K562 (cell line): ENCODE measurements around the gene SLC25A18. TPM values are rescaled to one million over a fixed set of nuclear protein-coding genes. Genes with fewer than 3 reads are reported as not detected.
A peak's percentile ranks its signal among the peaks of the same experiment; 100 is the strongest.

ENCODE experiments used
- HEY1 ChIP-seq: fragments of 250-450 bp; sonication (Bioruptor Pico); IDR thresholded peaks from 2 replicates; pipeline ENCODE4 v1.5.0; 2020; ENCODE audit warnings: mild to moderate bottlenecking, moderate library complexity, borderline replicate concordance
- NR1H2 ChIP-seq: sonication (generic); formaldehyde crosslinking; IDR thresholded peaks from 2 replicates; pipeline ENCODE4 v1.4.0; 2020; ENCODE audit warnings: mild to moderate bottlenecking, missing genetic modification reagents
- RBBP5 ChIP-seq: fragments of 200-600 bp; sonication (generic); IDR thresholded peaks from 2 replicates; pipeline ENCODE4 v1.6.1; 2012; ENCODE audit warnings: borderline replicate concordance, mild to moderate bottlenecking, low read length, control low read depth, inconsistent platforms; ENCODE audit not compliant: insufficient read depth, poor library complexity, severe bottlenecking
- SREBF2 ChIP-seq: sonication (generic); formaldehyde crosslinking; IDR thresholded peaks from 2 replicates; pipeline ENCODE4 v1.4.0; 2020; ENCODE audit warnings: mild to moderate bottlenecking, missing genetic modification reagents
- TCF3 ChIP-seq: sonication (generic); formaldehyde crosslinking; IDR thresholded peaks from 2 replicates; pipeline ENCODE4 v1.4.0; 2020; ENCODE audit warnings: mild to moderate bottlenecking, missing genetic modification reagents
- polyA plus RNA-seq, 8 experiments: library from polyadenylated mRNA; depleted of rRNA in 4 of 8; stranded (reverse) in 5 of 8; unstranded in 3 of 8; fragments of >200 nt; fragmentation: Nextera tagmentation in 2 of 8; fragmentation: Illumina TruSeq in 1 of 8; extraction: Ambion mirVana in 2 of 8; extraction: Trizol in 1 of 8; gene quantifications; 2 replicates each; pipeline versions ENCODE4 v1.2.1 to v1.2.3, GENCODE V29; 2011 to 2014; ENCODE audit warnings: inconsistent platforms in 1 of 8, missing spikeins in 1 of 8
- total RNA-seq, 7 experiments: library from RNA; depleted of rRNA in 6 of 7; stranded (reverse); fragments of >200 nt in 6 of 7; fragmentation: Illumina TruSeq in 2 of 7; extraction: Trizol in 2 of 7; gene quantifications; 2 replicates each; pipeline versions ENCODE4 v1.2.1 to v1.2.3, GENCODE V29; 2011 to 2021; ENCODE audit warnings: low replicate concordance in 1 of 7
- TF ChIP-seq, protein P1 (sequence below): fragments of 450-650 bp; IDR thresholded peaks from 2 replicates; pipeline ENCODE4 v1.6.1; 2016; ENCODE audit warnings: low read depth
- TF ChIP-seq, protein P2 (sequence below): fragments of 450-650 bp; formaldehyde crosslinking; conservative IDR thresholded peaks from 2 replicates; pipeline ENCODE4 v1.4.0; 2022; ENCODE audit warnings: mild to moderate bottlenecking, missing genetic modification characterization
- TF ChIP-seq, protein P3 (sequence below): IDR thresholded peaks from 3 replicates; pipeline ENCODE4 v1.6.1; 2011; ENCODE audit warnings: borderline replicate concordance, mild to moderate bottlenecking; ENCODE audit not compliant: insufficient read length, insufficient read depth
- TF ChIP-seq, protein P4 (sequence below): fragments of 450-650 bp; IDR thresholded peaks from 2 replicates; pipeline ENCODE4 v1.6.1; 2017; ENCODE audit warnings: antibody characterized with exemption
- TF ChIP-seq, protein P5 (sequence below): sonication (generic); formaldehyde crosslinking; IDR thresholded peaks from 2 replicates; pipeline ENCODE4 v1.9.0; 2022; ENCODE audit warnings: mild to moderate bottlenecking, missing genetic modification reagents
- TF ChIP-seq, protein P6 (sequence below): fragments of 250-450 bp; sonication (Bioruptor Pico); IDR thresholded peaks from 2 replicates; pipeline ENCODE4 v1.8.0; 2021; ENCODE audit warnings: mild to moderate bottlenecking, moderate library complexity

Gene SLC25A18
- total and polyA plus RNA-seq, 9 of the 15 experiments (the other 6 are each of a cell fraction or from before 2014, with no cell fraction given), result 0.04 TPM; not detected in 8

DNA sequence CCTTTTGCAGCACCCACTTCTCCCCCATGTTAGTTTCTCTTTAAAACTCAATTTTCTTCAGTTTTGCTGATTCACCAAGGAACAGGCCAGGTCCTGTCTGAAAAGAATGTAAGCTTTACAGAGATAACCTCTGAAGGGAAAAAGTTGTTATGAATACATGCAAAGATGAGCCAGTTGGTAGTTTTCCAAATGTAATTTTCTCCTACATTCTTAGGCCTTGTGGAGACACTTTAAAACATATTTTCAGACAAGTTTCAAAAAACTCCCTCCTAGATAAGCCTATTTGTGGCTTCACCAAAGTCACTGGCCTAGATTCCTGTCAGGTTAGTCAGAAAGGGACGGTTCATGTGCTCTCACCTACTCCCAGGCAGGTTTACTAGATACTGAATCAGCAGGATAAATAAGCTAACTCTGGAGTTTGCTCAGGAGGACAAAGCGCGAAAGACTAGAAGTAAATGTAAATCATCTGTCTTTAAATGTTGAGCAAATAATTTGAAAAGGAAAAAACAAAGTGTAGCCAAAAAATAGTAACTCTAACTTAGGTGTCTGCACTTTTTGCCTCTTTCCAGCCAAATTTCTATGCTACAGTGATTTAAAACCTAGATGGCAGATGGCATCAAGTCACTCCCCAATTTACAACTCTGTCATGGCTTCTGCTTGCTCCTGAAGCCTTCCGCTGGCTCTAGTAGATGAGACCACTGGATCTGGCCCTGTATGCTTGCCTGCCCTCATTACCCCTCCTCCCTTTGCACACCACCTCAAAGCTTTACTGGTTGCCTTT, 70.1 kb downstream of the SLC25A18 start (continued):
- TF ChIP-seq, protein P1, sequence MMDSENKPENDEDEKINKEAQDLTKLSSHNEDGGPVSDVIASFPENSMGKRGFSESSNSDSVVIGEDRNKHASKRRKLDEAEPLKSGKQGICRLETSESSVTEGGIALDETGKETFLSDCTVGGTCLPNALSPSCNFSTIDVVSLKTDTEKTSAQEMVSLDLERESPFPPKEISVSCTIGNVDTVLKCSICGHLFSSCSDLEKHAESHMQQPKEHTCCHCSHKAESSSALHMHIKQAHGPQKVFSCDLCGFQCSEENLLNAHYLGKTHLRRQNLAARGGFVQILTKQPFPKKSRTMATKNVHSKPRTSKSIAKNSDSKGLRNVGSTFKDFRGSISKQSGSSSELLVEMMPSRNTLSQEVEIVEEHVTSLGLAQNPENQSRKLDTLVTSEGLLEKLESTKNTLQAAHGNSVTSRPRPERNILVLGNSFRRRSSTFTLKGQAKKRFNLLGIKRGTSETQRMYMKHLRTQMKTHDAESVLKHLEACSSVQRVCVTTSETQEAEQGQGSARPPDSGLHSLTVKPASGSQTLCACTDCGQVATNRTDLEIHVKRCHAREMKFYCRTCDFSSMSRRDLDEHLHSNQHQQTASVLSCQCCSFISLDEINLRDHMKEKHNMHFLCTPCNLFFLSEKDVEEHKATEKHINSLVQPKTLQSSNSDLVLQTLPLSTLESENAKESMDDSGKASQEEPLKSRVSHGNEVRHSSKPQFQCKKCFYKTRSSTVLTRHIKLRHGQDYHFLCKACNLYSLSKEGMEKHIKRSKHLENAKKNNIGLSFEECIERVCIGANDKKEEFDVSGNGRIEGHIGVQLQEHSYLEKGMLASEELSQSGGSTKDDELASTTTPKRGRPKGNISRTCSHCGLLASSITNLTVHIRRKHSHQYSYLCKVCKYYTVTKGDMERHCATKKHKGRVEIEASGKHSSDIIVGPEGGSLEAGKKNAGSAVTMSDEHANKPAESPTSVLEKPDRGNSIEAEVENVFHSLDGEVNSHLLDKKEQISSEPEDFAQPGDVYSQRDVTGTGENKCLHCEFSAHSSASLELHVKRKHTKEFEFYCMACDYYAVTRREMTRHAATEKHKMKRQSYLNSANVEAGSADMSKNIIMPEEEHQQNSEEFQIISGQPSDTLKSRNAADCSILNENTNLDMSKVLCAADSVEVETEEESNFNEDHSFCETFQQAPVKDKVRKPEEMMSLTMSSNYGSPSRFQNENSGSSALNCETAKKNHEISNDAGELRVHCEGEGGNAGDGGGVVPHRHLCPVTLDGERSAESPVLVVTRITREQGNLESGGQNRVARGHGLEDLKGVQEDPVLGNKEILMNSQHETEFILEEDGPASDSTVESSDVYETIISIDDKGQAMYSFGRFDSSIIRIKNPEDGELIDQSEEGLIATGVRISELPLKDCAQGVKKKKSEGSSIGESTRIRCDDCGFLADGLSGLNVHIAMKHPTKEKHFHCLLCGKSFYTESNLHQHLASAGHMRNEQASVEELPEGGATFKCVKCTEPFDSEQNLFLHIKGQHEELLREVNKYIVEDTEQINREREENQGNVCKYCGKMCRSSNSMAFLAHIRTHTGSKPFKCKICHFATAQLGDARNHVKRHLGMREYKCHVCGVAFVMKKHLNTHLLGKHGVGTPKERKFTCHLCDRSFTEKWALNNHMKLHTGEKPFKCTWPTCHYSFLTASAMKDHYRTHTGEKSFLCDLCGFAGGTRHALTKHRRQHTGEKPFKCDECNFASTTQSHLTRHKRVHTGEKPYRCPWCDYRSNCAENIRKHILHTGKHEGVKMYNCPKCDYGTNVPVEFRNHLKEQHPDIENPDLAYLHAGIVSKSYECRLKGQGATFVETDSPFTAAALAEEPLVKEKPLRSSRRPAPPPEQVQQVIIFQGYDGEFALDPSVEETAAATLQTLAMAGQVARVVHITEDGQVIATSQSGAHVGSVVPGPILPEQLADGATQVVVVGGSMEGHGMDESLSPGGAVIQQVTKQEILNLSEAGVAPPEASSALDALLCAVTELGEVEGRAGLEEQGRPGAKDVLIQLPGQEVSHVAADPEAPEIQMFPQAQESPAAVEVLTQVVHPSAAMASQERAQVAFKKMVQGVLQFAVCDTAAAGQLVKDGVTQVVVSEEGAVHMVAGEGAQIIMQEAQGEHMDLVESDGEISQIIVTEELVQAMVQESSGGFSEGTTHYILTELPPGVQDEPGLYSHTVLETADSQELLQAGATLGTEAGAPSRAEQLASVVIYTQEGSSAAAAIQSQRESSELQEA, result no peak
- TF ChIP-seq, protein P2, sequence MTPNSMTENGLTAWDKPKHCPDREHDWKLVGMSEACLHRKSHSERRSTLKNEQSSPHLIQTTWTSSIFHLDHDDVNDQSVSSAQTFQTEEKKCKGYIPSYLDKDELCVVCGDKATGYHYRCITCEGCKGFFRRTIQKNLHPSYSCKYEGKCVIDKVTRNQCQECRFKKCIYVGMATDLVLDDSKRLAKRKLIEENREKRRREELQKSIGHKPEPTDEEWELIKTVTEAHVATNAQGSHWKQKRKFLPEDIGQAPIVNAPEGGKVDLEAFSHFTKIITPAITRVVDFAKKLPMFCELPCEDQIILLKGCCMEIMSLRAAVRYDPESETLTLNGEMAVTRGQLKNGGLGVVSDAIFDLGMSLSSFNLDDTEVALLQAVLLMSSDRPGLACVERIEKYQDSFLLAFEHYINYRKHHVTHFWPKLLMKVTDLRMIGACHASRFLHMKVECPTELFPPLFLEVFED (CRISPR knock-in tag), result no peak
- TF ChIP-seq TCF3 (CRISPR knock-in tag) (peak; percentile 25; the same call in 1 of the 2 replicates), HEY1 (CRISPR knock-in tag) (no peak), RBBP5 (peak; percentile 60), SREBF2 (CRISPR knock-in tag) (no peak), NR1H2 (no peak)
- TF ChIP-seq, protein P3, sequence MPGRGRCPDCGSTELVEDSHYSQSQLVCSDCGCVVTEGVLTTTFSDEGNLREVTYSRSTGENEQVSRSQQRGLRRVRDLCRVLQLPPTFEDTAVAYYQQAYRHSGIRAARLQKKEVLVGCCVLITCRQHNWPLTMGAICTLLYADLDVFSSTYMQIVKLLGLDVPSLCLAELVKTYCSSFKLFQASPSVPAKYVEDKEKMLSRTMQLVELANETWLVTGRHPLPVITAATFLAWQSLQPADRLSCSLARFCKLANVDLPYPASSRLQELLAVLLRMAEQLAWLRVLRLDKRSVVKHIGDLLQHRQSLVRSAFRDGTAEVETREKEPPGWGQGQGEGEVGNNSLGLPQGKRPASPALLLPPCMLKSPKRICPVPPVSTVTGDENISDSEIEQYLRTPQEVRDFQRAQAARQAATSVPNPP, result no peak
- TF ChIP-seq, protein P4, sequence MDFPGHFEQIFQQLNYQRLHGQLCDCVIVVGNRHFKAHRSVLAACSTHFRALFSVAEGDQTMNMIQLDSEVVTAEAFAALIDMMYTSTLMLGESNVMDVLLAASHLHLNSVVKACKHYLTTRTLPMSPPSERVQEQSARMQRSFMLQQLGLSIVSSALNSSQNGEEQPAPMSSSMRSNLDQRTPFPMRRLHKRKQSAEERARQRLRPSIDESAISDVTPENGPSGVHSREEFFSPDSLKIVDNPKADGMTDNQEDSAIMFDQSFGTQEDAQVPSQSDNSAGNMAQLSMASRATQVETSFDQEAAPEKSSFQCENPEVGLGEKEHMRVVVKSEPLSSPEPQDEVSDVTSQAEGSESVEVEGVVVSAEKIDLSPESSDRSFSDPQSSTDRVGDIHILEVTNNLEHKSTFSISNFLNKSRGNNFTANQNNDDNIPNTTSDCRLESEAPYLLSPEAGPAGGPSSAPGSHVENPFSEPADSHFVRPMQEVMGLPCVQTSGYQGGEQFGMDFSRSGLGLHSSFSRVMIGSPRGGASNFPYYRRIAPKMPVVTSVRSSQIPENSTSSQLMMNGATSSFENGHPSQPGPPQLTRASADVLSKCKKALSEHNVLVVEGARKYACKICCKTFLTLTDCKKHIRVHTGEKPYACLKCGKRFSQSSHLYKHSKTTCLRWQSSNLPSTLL, result no peak
- TF ChIP-seq, protein P5, sequence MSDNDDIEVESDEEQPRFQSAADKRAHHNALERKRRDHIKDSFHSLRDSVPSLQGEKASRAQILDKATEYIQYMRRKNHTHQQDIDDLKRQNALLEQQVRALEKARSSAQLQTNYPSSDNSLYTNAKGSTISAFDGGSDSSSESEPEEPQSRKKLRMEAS (CRISPR knock-in tag), result no peak
- TF ChIP-seq, protein P6, sequence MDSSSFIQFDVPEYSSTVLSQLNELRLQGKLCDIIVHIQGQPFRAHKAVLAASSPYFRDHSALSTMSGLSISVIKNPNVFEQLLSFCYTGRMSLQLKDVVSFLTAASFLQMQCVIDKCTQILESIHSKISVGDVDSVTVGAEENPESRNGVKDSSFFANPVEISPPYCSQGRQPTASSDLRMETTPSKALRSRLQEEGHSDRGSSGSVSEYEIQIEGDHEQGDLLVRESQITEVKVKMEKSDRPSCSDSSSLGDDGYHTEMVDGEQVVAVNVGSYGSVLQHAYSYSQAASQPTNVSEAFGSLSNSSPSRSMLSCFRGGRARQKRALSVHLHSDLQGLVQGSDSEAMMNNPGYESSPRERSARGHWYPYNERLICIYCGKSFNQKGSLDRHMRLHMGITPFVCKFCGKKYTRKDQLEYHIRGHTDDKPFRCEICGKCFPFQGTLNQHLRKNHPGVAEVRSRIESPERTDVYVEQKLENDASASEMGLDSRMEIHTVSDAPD (CRISPR knock-in tag), result no peak
